GM12873 (cell line): Measurements from ENCODE around the gene MCAM.

Source experiments
- TF ChIP-seq, protein P1 (sequence below): IDR thresholded peaks from 2 replicates; pipeline ENCODE4 v1.5.1; 2012; ENCODE audit warnings: low read depth, mild to moderate bottlenecking, moderate library complexity, low read length, control low read depth; ENCODE audit not compliant: insufficient read depth; ENCODE audit errors: missing control alignments

Gene MCAM

DNA sequence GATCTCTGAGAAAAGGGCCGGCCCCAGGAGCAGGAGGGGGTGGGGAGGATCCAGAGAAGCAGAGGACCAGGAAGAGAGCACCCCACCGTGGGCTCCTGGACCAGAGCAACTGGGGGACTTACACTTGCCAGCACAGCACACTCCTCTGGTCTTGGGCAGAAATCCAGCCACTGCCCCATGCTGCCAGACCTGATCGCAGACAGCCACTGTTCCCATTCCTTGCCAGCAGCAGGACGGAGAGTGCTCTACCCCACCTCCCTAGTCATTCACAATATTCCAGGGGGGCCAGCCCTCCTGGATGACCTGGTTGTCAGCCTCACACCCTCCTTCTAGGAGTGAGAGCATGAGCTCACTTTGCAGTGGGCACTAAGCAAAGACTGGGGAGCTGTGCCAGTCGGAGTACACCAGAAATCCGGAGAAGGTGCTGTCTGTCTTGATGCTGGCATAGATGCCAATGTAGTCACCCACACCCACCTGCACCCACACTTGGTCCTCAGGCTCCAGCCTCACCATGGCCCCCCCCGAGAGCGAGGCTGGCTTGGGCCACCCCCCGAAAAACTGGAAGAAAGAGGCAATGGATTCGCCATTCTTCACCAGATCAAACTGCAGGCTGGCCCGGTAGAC lies 22.1 kb upstream of the MCAM start:
- TF ChIP-seq, protein P1, sequence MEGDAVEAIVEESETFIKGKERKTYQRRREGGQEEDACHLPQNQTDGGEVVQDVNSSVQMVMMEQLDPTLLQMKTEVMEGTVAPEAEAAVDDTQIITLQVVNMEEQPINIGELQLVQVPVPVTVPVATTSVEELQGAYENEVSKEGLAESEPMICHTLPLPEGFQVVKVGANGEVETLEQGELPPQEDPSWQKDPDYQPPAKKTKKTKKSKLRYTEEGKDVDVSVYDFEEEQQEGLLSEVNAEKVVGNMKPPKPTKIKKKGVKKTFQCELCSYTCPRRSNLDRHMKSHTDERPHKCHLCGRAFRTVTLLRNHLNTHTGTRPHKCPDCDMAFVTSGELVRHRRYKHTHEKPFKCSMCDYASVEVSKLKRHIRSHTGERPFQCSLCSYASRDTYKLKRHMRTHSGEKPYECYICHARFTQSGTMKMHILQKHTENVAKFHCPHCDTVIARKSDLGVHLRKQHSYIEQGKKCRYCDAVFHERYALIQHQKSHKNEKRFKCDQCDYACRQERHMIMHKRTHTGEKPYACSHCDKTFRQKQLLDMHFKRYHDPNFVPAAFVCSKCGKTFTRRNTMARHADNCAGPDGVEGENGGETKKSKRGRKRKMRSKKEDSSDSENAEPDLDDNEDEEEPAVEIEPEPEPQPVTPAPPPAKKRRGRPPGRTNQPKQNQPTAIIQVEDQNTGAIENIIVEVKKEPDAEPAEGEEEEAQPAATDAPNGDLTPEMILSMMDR, result no peak

DNA sequence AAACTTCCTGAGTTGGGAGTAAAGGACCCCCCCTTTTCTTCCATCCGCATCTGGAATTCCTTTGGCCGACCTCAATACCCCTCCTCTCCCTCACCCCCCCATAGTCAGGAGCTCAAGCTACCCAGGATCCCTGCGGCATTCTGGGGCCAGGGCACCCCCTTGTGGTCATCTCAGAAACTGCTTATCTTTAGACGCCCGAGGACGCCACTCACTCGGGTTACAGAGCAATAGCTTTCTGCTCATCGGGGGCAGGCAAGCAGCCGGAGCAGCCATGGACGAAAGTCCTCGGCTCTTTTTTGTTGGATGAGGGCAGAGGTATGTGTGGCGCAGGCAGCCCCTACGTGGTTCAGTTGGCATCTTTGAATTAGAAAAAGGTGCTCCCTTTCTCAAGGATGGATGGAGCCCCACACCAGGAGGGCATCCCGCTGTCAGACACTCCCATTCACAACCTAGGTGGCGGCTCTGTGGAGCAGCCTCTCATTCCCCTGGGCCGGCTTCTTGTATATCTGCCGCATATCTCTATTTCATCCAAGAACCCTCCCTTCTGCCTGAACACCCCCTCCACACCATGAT lies 21.5 kb upstream of the MCAM start:
- TF ChIP-seq, protein P1, result peak; percentile 83

DNA sequence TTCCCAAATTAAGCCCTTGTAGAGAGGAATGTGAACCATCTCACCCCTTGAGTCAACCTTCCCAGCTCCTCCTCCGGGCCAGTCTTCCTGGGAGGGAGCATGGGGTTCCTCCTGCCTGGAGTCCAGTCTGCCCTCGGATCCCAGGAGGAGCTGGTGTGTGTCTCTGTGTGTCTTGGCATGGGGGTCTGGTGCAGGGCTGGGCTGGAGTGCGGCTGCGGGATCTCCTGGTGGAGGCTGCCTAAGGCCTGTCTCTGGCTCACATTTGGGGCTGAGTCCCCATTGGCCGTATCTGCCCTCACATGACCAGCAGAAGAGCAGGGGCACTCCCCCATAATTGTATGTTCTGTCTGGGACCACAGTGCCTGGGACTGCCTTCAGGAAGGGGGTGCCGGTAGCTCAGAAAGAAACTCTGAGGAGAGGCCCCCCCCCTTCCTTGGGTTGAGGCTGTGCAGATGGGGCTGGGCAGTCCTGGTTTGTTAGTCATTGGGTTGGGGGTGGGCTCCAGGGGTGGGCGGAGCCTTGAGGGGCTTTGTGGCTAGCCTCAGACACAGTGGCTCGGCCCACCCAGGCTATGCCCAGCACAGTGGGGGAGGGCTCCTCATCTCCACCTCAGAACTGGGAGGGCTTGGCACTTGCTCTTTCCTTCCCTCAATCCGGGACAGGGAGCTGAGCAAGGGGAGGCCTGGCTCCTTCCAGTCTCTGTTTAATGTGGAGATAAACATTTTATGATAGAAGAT lies 20.8 kb upstream of the MCAM start:
- TF ChIP-seq, protein P1, result no peak

DNA sequence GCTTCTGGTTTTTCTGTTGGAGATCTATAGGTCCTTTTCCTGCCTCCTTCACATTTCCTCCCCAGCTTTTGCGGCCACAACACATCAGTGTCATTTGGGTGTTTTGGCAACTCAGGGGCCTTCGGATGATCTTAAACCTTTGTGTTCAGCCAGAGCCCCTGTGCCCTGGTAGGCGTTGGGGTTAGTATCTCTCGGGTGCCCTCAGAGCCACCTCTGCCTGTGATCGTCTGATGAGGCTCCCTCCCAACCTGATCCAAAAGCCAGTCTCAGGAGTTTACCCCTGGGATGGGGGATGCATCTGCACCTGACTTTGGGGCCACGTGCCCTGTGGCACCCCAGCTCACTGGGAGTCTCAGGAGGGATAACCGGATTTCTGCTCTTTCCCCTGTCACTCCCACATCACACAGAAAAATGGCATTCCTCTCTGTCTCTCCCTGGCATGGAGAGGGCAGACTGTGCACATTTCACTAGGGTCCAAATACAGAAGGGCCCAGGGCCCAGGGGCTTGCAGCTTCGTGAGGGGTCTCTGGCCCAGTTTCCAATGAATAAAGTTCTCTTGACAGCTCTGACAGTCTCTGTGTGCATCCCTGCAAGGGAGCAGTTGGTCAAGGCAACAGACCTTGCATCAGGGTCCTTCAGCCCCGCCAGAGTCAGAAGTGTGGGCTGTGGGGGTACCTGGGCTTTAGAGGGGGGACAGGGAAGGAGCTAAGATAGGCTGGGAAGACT lies 20.0 kb upstream of the MCAM start:
- TF ChIP-seq, protein P1, result no peak

DNA sequence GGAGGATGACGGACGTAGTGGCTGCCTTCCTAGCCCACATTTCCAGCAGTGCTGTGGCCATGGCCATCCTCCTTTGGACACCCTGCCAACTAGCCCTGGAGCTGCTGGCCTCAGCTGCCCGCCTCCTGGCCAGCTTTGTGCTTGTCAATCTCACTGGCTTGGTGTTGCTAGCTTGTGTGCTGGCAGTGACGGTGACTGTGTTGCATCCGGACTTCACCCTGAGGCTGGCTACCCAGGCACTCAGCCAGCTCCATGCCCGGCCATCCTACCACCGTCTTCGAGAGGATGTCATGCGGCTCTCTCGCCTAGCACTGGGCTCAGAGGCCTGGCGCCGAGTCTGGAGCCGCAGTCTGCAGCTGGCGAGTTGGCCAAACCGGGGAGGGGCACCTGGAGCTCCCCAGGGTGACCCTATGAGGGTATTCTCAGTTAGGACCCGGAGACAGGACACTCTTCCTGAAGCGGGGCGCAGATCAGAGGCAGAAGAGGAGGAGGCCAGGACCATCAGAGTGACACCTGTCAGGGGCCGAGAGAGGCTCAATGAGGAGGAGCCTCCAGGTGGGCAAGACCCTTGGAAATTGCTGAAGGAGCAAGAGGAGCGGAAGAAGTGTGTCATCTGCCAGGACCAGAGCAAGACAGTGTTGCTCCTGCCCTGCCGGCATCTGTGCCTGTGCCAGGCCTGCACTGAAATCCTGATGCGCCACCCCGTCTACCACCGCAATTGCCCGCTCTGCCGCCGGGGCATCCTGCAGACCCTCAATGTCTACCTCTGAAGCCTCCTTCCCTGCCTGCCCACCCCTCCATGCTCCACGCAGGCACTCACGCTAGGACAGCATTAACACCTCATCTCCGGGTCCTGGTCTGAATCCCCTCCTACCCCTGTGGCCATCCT lies 19.0 kb upstream of the MCAM start:
- TF ChIP-seq, protein P1, result no peak

DNA sequence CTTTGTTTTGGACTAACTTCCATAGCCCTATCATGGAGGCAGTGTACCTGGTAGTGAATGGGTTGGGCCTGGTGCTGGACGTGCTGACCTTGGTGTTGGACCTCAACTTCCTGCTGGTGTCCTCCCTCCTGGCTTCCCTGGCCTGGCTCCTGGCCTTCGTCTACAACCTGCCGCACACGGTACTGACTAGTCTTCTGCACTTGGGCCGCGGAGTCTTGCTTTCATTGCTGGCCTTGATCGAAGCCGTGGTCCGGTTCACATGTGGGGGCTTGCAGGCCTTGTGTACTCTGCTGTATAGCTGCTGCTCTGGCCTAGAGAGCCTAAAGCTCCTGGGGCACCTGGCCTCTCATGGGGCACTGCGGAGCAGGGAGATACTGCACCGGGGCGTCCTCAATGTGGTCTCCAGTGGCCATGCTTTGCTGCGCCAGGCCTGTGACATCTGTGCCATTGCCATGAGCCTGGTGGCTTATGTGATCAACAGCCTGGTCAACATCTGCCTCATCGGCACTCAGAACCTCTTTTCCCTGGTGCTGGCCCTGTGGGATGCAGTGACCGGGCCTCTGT lies 18.2 kb upstream of the MCAM start:
- TF ChIP-seq, protein P1, result no peak
